T1000 (cell line): ENCODE measurements around the gene CCDC117.

ENCODE experiments used
- DNase-seq: peaks from one replicate; lab custom pipeline; 2025; ENCODE audit warnings: mixed read lengths; lab: John Stamatoyannopoulos, UW

Gene CCDC117

GRCh38 chr22:28769394-28770085, 3.0 kb upstream of the CCDC117 start:
- DNase-seq, result no peak

- no peak for DNase-seq
Observed at GRCh38 chr22:28771195-28771791, 1.2 kb upstream of the CCDC117 start.

DNA sequence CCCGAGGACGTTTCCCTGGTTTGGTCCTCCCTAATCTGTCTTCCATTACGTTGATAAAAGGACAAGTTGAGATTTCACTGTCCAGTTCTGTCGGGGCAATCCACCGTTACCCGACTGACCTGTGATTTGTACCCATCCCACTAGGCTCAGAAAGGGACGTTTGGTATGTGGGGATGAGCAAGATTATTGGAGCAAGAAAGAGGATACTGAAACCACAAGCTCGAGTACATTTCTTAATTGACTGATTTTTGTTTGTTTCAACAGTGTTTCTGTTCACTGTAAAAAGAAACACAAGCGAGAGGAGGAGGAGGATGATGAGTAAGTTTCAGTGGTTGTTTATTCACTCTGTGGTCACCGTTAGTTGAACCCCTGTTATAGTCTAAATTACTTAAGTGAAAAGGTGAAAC, 969 bp downstream of the CCDC117 start:
- DNase-seq, result no peak

DNA sequence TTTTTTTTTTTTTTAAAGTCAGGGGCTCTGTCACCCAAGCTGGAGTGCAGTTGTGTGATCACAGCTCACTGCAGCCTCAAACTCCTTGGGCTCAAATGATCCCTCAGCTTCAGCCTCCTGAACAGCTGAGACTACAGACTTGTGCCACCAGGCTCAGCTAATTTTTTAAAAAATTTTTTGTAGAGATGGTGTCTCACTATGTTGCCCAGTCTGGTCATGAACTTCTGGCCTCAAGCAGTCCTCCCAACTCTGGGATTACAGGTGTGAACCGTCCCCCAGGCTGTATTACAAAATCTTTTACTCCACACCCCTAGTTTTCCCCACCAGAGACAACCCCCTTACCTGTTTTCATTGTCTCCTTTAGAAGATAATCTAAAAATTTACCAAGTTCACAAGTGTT, 1.9 kb downstream of the CCDC117 start:
- DNase-seq, result no peak

DNA sequence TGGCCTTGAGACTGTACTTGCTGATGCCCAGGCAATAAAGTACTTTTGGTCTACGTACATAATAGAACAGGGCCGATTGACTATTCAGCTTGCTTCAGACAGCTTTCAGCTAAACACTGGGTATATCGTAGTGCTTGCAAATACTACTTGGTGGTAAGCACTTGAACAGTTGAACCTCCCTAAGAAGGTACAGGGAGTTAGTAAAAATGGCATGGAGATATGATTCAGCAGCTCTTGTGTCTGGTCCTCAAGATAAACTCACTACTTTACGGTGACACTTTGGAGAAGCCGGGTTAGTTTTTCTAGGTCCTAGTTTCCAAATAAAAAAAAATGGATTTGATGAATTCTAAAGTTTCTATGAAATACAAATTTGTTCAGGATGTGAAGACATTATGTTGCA, 7.3 kb downstream of the CCDC117 start:
- no peak for DNase-seq

DNA sequence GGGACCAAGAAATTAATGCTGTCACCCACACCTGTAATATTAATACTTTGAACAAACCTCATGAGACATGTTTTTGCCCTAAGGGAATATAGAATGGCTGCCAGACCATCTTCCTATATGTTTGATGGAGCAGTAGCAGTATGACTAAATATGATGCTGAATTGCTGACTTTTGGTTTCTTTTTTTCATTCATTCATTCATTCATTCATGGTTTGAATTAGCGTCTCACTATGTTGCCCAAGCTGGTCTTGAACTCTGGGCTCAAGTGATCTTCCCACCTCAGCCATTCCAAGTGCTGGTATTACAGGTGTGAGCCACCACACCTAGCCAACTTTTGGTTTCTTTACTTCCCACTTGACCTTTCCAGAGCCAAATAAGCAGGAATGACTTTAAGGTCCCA, 7.8 kb downstream of the CCDC117 start:
- no peak for DNase-seq

DNA sequence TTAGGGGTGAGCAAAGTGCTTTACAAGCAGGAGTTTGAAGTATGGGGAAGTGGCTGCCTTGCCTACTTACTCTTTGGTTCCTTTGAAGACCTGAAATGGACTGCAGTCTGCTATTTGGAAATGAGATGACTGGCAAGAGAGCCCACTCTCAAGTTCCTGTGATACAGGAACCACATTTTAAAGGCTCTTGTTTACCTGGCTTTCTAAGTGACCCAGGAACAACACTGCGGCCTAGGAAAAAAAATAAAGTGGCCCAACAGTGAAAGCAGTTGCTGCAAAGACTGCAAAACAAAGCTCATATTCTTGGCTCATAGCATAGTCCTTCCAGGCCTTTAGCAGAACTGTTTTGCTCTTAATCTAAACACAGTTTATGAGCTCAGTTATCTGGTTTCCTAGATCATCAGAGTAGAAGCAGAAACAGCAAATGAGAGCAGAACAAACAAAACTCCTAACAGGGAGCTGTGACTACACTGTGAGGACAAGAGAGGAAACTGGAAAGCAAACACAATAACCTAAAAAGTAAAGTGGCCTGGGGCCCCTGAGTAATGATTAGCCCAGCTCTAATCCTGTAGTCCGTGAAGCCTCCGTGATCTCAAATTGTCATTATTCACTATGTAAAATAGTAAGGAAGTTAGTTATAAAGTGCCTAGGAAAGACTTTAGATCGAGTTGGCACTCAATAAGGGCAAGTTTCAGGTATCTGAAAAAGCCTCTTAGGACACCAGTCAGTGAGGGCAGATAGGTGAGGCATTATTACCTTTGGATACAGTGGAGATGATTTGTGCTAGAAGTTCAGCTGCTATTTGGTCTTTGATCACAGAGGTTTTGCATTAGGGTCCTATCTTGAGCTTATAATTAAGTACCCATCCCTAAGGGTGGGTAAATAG, 11.5 kb downstream of the CCDC117 start:
- DNase-seq, result no peak

DNA sequence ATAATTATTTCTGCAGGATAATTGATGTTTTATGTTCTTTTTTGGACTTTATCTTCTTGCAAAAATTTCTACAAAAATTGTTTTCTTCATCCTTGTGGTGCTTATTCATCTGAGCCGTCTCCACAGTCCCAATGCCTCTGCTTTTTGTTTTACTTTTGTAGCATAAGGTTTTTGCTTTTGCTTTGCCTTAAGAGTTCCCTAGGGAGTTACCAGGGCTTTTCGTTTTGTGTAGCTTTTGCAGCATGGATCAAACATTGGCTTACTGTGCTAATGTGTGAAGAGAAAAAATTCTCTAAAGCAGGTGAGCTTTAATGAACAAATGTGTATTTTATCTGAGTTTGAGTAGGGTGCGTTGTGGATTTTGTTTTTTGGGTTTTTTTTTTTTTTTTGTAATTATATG, 16.1 kb downstream of the CCDC117 start:
- DNase-seq, result no peak

DNA sequence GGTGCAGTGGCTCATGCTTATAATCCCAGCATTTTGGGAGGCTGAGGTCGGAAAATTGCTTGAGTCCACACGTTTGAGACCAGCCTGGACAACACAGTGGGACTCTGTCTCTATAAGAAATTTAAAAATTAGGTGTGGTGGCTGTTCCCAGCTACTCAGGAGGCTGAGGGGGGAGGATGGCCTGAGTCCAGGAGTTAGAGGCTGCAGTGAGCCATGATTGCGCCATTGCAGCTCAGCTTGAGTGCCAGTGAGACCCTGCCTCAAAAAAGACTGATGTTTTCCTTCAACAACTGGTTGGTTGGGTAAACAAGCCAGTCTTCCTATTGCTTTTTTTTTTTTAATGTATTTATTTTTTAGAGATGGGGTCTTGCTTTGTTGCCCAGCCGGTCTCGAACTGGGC, 18.6 kb downstream of the CCDC117 start:
- no peak for DNase-seq

GRCh38 chr22:28791841-28792490, 19.5 kb downstream of the CCDC117 start:
- no peak for DNase-seq

DNA sequence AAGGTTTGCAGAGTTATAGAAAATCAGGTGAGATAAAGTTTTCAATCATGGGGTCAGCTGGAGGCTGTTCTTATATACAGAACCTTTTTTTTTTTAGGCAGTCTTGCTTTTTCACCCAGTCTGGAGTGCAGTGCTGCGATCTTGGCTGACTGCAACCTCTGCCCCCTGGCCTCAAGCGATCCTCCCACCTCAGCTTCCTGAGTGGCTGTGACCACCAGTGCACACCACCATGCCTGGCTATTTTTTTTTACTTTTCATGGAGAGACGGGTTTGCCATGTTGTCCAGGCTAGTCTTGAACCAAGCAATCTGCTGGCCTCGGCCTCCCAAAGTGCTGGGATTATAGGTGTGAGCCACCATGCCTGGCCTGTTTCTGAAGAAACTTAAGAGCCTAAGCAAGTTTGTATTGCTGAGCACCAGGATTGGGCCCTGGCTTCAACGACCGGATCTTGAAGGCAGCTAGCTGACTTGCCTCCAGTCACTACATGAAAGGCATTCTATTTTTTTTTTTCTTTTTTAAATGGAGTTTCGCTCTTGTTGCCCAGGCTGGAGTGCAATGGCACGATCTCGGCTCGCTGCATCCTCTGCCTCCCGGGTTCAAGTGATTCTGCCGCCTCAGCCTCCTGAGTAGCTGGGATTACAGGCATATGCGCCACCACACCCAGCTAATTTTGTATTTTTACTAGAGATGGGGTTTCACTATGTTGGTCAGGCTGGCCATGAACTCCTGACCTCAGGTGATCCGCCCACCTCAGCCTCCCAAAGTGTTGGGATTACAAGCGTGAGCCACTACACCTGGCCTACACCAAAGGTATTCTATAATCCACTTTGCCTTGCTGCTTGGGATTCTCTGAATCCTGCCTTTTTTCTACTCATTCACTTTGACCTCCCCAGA, 20.2 kb downstream of the CCDC117 start:
- DNase-seq, result no peak

GRCh38 chr22:28793976-28794584, 21.6 kb downstream of the CCDC117 start:
- no peak for DNase-seq

DNA sequence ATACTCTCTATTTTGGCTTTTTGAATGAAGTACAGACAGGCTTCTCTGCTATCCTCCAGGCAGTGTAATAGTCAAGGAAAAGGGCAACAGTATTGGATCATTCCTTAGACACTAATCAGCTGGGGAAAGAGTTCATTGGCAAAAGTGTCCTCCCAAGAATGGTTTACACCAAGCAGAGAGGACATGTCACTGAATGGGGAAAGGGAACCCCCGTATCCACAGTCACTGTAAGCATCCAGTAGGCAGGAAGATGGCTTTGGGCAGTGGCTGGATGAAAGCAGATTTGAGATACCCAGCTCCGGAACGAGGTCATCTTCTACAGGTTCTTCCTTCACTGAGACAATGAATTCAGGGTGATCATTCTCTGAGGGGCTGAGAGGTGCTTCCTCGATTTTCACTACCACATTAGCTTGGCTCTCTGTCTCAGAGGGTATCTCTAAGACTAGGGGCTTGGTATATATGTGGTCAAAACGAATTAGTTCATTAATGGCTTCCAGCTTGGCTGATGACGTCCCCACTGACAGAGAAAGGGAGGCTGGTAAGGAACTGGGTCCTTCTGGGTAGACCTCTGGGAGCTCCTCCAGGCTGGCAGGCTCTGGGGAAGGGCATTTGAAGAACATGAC, 22.7 kb downstream of the CCDC117 start:
- no peak for DNase-seq

DNA sequence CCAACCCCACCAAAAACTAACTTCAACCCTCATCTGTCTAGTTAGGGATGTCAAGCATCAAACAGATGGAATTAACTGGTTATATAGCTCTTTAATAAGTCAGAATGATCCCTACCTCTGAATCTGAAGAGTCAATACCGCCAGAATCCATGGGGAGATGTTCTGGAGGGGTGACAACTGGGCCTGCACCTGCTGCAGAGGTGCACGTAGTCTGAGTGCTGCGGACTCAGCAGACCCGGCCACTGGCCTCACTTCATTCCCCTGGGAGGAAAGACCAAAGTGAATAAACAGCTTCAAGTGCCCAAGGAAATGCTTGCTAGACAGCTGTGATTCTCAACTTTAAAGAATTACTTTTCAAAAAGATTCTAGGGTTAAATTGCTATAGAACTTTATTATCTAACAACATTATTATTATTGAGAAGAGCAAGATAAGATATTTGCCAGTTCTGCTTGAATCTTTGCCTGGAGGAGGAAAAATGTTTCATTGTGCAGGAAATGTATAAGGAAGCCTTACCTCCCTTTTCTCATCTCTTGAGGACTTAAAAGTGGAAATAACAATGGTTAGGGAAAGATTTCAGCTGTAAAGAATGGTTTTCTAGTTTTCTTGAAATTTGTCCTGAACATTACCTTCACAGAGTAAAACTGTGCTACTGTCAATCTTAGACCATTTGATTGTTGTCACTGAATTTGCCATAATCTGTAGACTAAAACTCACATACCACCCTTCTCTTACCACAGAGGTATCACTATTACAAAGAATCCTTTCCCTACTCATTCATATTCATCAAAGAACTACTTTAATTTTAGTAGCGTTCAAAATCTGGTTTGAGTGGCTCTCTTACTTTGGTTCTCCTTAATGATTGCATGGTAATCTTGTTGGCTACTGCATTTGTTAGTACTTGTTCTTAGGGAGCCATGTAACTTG, 23.7 kb downstream of the CCDC117 start:
- no peak for DNase-seq

GRCh38 chr22:28798810-28799605, 26.5 kb downstream of the CCDC117 start:
- DNase-seq, result no peak

GRCh38 chr22:28799606-28800307, 27.3 kb downstream of the CCDC117 start:
- peak; percentile 43 for DNase-seq

- peak; percentile 85 for DNase-seq
Observed at GRCh38 chr22:28800308-28801041, 28.0 kb downstream of the CCDC117 start, which contains the start of gene XBP1. Gene XBP1 (minus strand): TSS chr22:28800569.
